Measurements from ENCODE around the gene PSMC3. TPM values are rescaled to one million over a fixed set of nuclear protein-coding genes. Genes with fewer than 3 reads are reported as not detected.
A peak's percentile ranks its signal among the peaks of the same experiment; 100 is the strongest.

PSMC3 gene
- total RNA-seq, 2 experiments from 2014 or later = 111 to 112 TPM

GRCh38 chr11:47394050-47394321 is 32.3 kb downstream of the PSMC3 start:
- peak overlapping the region; percentile 87 for H3K27ac Mint-ChIP-seq
- ChIA-PET POLR2A (interaction anchor here (0.8 to 3.9 kb wide), 8 partner anchors 10 to 377 kb away, joined by 3 to 23 read pairs (median 12); partner anchors contain the start of genes DDB2, PSMC3 and SLC39A13), CTCF (interaction anchor here (0.8 to 4.4 kb wide), 3 partner anchors 18 to 22 kb away, joined by 4 to 24 read pairs (median 11); no protein-coding TSS in a partner anchor)
- no peaks in the 10 kb centered on the region for H3K36me3 Mint-ChIP-seq (ENCODE audit: low read depth)
- no peak for DNase-seq
- H3K9me3 Mint-ChIP-seq = no peaks in the 10 kb centered on the region
- H3K4me3 Mint-ChIP-seq = no peak overlapping the region
- peaks cover 49% of the 10 kb centered on the region for H3K4me1 Mint-ChIP-seq
- H3K27me3 Mint-ChIP-seq = no peaks in the 10 kb centered on the region

GRCh38 chr11:47393163-47394049 is 32.8 kb downstream of the PSMC3 start:
- Mint-ChIP-seq H3K27me3 (no peaks in the 10 kb centered on the region), H3K27ac (peak overlapping the region; percentile 87), H3K4me1 (peaks cover 47% of the 10 kb centered on the region), H3K9me3 (no peaks in the 10 kb centered on the region), H3K36me3 (ENCODE audit: low read depth) (no peaks in the 10 kb centered on the region), H3K4me3 (no peak overlapping the region)
- POLR2A ChIA-PET = interaction anchor here (0.8 to 3.9 kb wide), 8 partner anchors 10 to 377 kb away, joined by 3 to 23 read pairs (median 12); partner anchors contain the start of genes DDB2, PSMC3 and SLC39A13
- DNase-seq = no peak
- CTCF ChIA-PET = interaction anchor here (0.6 to 4.4 kb wide), 5 partner anchors 19 to 179 kb away, joined by 3 to 24 read pairs (median 4); partner anchors contain the start of gene PSMC3

DNA sequence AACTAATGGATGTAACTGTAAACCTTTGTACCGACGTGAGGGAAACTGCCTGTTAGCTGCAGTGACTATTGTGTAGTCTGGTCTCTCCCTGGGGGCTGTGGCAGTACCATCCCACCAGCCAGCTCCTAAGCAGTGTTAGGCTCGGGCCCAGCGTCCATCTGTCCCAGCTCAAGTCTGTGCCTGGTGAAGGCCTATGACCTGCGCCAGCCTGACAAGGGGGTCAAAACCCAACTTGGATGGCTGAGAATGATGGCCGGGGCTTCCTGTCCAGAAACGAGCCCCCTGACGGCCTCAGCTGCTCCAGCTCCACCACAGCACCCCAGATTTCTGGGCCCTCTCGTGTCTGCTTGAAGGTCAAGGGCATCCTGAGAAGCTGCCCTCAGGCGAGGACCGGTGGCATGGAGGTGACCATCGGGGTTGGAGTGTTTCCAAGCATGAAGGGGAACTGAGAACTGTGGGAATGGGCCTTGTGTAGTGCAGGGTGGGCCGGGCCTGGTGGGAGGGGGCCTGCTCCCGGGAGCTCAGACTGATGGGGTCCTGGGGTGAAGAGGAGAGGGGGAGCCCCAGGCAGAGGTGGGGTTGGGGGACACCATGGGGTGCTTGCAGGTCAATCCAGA is 33.6 kb downstream of the PSMC3 start:
- Mint-ChIP-seq H3K4me3 (no peak overlapping the region), H3K36me3 (ENCODE audit: low read depth) (no peaks in the 10 kb centered on the region), H3K9me3 (no peaks in the 10 kb centered on the region), H3K27me3 (no peaks in the 10 kb centered on the region), H3K4me1 (peaks cover 47% of the 10 kb centered on the region), H3K27ac (no peak overlapping the region)
- no peak for DNase-seq
- CTCF ChIA-PET = interaction anchor here (1.2 to 4.4 kb wide), 5 partner anchors 14 to 34 kb away, joined by 3 to 24 read pairs (median 11); partner anchors contain the start of genes PSMC3 and SPI1
- POLR2A ChIA-PET = interaction anchor here (1.0 to 3.9 kb wide), 7 partner anchors 8 to 178 kb away, joined by 3 to 23 read pairs (median 12); partner anchors contain the start of genes DDB2, PSMC3 and SLC39A13

- Mint-ChIP-seq H3K36me3 (ENCODE audit: low read depth) (no peaks in the 10 kb centered on the region), H3K4me1 (peaks cover 47% of the 10 kb centered on the region), H3K27ac (no peak overlapping the region), H3K9me3 (no peaks in the 10 kb centered on the region), H3K4me3 (no peak overlapping the region), H3K27me3 (no peaks in the 10 kb centered on the region)
- DNase-seq = no peak
- ChIA-PET POLR2A (interaction anchor here (1.1 to 3.9 kb wide), 4 partner anchors 9 to 34 kb away, joined by 3 to 20 read pairs (median 7); partner anchors contain the start of genes PSMC3 and SLC39A13), CTCF (interaction anchor here (1.2 to 4.4 kb wide), 4 partner anchors 13 to 35 kb away, joined by 3 to 24 read pairs (median 8); partner anchors contain the start of genes PSMC3 and SPI1)
Observed at GRCh38 chr11:47391711-47392432, 34.4 kb downstream of the PSMC3 start.

- H3K36me3 Mint-ChIP-seq (ENCODE audit: low read depth) = no peaks in the 10 kb centered on the region
- no peak overlapping the region for H3K27ac Mint-ChIP-seq
- DNase-seq = no peak
- H3K4me1 Mint-ChIP-seq = peaks cover 47% of the 10 kb centered on the region
- POLR2A ChIA-PET = interaction anchor here (1.1 to 3.8 kb wide), 3 partner anchors 10 to 35 kb away, joined by 3 to 11 read pairs (median 3); partner anchors contain the start of genes PSMC3 and SLC39A13
- no peaks in the 10 kb centered on the region for H3K27me3 Mint-ChIP-seq
- CTCF ChIA-PET = interaction anchor here (2.1 to 4.4 kb wide), 3 partner anchors 17 to 21 kb away, joined by 12 to 24 read pairs (median 16); no protein-coding TSS in a partner anchor
- H3K9me3 Mint-ChIP-seq = no peaks in the 10 kb centered on the region
- no peak overlapping the region for H3K4me3 Mint-ChIP-seq
Observed at GRCh38 chr11:47391077-47391583, 35.1 kb downstream of the PSMC3 start.

GRCh38 chr11:47390422-47390760 is 35.8 kb downstream of the PSMC3 start:
- no peaks in the 10 kb centered on the region for H3K27me3 Mint-ChIP-seq
- ChIA-PET CTCF (interaction anchor here (2.1 to 2.9 kb wide), 2 partner anchors 16 to 22 kb away, joined by 12 to 16 read pairs; no protein-coding TSS in a partner anchor), POLR2A (interaction anchor here (1.1 to 1.4 kb wide), 2 partner anchors 18 to 19 kb away, joined by 3 to 4 read pairs; partner anchors contain the start of gene SLC39A13)
- H3K4me1 Mint-ChIP-seq = peaks cover 40% of the 10 kb centered on the region
- DNase-seq = no peak
- H3K4me3 Mint-ChIP-seq = no peak overlapping the region
- no peaks in the 10 kb centered on the region for H3K9me3 Mint-ChIP-seq
- H3K36me3 Mint-ChIP-seq (ENCODE audit: low read depth) = no peaks in the 10 kb centered on the region
- no peak overlapping the region for H3K27ac Mint-ChIP-seq

- Mint-ChIP-seq H3K27me3 (no peaks in the 10 kb centered on the region), H3K9me3 (no peaks in the 10 kb centered on the region), H3K4me1 (peaks cover 36% of the 10 kb centered on the region), H3K36me3 (ENCODE audit: low read depth) (no peaks in the 10 kb centered on the region), H3K27ac (peak overlapping the region; percentile 26), H3K4me3 (no peak overlapping the region)
- CTCF ChIA-PET = interaction anchor here (2.9 kb wide), 1 partner anchor 16 kb away, joined by 16 read pairs; no protein-coding TSS in a partner anchor
- POLR2A ChIA-PET = interaction anchor here (0.6 to 1.4 kb wide), 4 partner anchors 16 to 37 kb away, joined by 3 to 4 read pairs (median 3); partner anchors contain the start of gene PSMC3
- no peak for DNase-seq
Observed at GRCh38 chr11:47389577-47390421, 36.4 kb downstream of the PSMC3 start.

- Mint-ChIP-seq H3K36me3 (ENCODE audit: low read depth) (no peaks in the 10 kb centered on the region), H3K27ac (no peak overlapping the region), H3K4me3 (no peak overlapping the region), H3K27me3 (no peaks in the 10 kb centered on the region), H3K4me1 (peaks cover 27% of the 10 kb centered on the region), H3K9me3 (no peaks in the 10 kb centered on the region)
- no peak for DNase-seq
- POLR2A ChIA-PET = interaction anchor here (0.6 to 1.4 kb wide), 4 partner anchors 15 to 38 kb away, joined by 3 to 4 read pairs (median 3); partner anchors contain the start of gene PSMC3
- CTCF ChIA-PET = interaction anchor here (2.9 kb wide), 1 partner anchor 15 kb away, joined by 16 read pairs; no protein-coding TSS in a partner anchor
Observed at GRCh38 chr11:47388697-47389576, 37.3 kb downstream of the PSMC3 start.

DNA sequence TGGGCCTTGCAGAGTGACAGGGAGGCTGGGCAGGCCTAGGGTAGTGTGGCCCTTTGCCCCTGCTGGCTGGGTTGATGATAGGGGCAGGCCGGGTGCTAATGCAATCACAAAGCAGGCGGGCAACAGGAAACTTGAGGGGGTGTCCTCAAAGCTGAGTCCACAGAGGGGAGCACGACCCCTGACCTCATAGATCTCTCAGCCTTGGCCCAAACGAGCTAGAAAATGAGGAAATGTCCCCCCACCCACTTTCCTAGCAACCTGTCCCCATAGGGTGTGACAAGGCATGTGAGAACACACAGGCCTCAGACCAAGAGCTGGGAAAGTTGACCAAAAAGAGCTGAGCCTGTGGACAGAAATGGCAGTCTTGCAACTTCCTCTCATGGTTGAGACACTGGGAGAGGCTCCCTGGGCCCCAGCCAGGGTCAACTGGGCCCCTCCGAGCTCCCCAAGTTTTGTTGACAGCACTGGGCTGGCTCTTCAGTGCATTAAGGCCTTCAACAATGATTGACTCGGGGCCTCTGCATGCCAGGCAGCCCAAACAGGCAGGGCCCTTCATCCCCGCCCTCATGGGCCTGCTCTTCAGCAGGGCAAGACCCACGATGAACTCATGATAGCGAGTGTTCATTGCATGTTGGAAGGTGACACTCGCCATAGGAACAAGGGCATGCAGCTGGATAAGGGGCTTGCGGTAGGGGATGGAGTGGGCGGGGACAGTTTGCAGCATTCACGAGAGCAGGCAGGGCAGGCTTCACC is 38.1 kb downstream of the PSMC3 start:
- ChIA-PET CTCF (interaction anchor here (1.4 to 2.9 kb wide), 2 partner anchors 14 kb away, joined by 10 to 16 read pairs; no protein-coding TSS in a partner anchor), POLR2A (interaction anchor here (1.0 kb wide), 1 partner anchor 12 kb away, joined by 3 read pairs; no protein-coding TSS in a partner anchor)
- no peaks in the 10 kb centered on the region for H3K27me3 Mint-ChIP-seq
- H3K36me3 Mint-ChIP-seq (ENCODE audit: low read depth) = no peaks in the 10 kb centered on the region
- H3K9me3 Mint-ChIP-seq = no peaks in the 10 kb centered on the region
- no peak overlapping the region for H3K27ac Mint-ChIP-seq
- H3K4me1 Mint-ChIP-seq = peaks cover 20% of the 10 kb centered on the region
- DNase-seq = no peak
- H3K4me3 Mint-ChIP-seq = no peak overlapping the region

- H3K9me3 Mint-ChIP-seq = no peaks in the 10 kb centered on the region
- no peaks in the 10 kb centered on the region for H3K36me3 Mint-ChIP-seq (ENCODE audit: low read depth)
- no peak overlapping the region for H3K27ac Mint-ChIP-seq
- no peaks in the 10 kb centered on the region for H3K27me3 Mint-ChIP-seq
- H3K4me3 Mint-ChIP-seq = no peak overlapping the region
- CTCF ChIA-PET = no interaction called here
- DNase-seq = no peak
- peaks cover 6% of the 10 kb centered on the region for H3K4me1 Mint-ChIP-seq
- POLR2A ChIA-PET = no interaction called here
Observed at GRCh38 chr11:47384498-47384897, 41.7 kb downstream of the PSMC3 start.

Measured in activated CD4-positive, alpha-beta memory T cell treated with anti-CD3 and anti-CD28 coated beads, Interleukin-2, amount 10 ng/mL, durations not matched to agents 7 days and 5 days (primary cell).